Lower leg skin (tissue), 4 donors: ENCODE data around the gene PCDHGA6. TPM values are rescaled to one million over a fixed set of nuclear protein-coding genes. Genes with fewer than 3 reads are reported as not detected.
"Not testable (repeated sequence)": the region's sequence is repeated elsewhere in the genome, so short reads cannot be mapped to it uniquely, and the experiment has no call there.

Source experiments
- DNase-seq, 2 donors: peaks; one replicate each; pipeline ENCODE4 v3.0.0-alpha.2; 2019; ENCODE audit warnings: low spot score in 2 of 2
- H3K4me3 ChIP-seq: fragments of 200-600 bp; sonication (generic); 2 replicates; pipeline ENCODE4 v1.5.1; 2017; ENCODE audit warnings: mild to moderate bottlenecking, low read depth; ENCODE audit not compliant: poor library complexity, severe bottlenecking
- CTCF ChIP-seq, 3 donors: fragments of 450-650 bp; IDR thresholded peaks; one replicate each; pipeline ENCODE4 v1.5.1; 2016; ENCODE audit warnings: antibody characterized with exemption in 3 of 3, mild to moderate bottlenecking in 3 of 3, moderate library complexity in 2 of 3
- POLR2A ChIP-seq, 2 donors: fragments of 450-650 bp; IDR thresholded peaks; one replicate each; pipeline ENCODE4 v1.6.1; 2016 to 2017; ENCODE audit warnings: antibody characterized with exemption in 2 of 2, mild to moderate bottlenecking in 1 of 2, moderate library complexity in 1 of 2
- WGBS, 2 donors: methylation state at CpG; one replicate each; pipeline ENCODE4 v1.1.5; 2018; 5-methylcytosine and 5-hydroxymethylcytosine counted together
- intact Hi-C: fragments of 100-400 bp; cut with DNase I; formaldehyde crosslinking; loops from one replicate; pipeline ENCODE4 v1.15.0; 2023; ENCODE audit warnings: low total_unique reads
- total RNA-seq, 4 donors: library from RNA; depleted of rRNA; stranded (reverse); fragments of >200 nt; gene quantifications; one replicate each; pipeline ENCODE4 v1.1.0, GENCODE V29; 2016

The PCDHGA6 gene
- total RNA-seq, 4 donors from 2014 or later: 2.5 to 3.7 (median 3.6) TPM

DNA sequence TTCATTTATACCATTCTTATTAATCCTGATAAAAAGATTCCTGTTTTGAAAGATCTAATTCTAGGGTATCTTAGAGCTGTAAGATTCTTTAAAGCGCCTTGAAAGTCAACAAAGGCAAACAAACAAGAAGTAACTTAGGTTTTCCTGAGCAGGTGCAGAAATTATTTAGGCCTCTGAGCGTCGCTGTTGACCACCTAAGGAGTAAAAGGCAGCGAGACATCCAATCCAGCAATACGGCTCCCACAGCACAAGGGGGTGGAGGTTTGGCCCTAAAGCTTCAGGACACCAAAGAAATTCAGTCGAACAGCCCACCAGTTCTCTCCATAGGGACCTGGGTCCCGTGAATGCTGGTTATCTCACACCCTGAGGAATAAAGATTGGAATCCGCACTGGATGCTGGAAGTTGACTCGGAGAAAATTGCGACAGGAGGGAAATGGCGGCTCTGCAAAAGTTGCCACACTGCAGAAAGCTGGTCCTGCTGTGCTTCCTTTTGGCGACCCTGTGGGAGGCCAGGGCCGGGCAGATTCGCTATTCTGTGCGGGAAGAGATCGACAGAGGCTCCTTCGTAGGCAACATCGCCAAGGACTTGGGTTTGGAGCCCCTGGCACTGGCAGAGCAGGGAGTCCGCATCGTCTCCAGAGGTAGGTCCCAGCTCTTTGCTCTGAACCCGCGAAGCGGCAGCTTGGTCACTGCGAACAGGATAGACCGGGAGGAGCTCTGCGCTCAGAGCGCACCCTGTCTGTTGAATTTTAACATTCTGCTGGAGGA is 35.0 kb upstream of the PCDHGA6 start, which contains the start of gene PCDHGA2:
Gene PCDHGA2, plus strand, starts transcription at position 223 of the 769 bp plus-strand sequence.
- no peak for DNase-seq
- TF ChIP-seq POLR2A (IDR thresholded peaks at IDR 0.05) (no peak), CTCF (IDR thresholded peaks at IDR 0.05) (no peak)
- intact Hi-C loops: no loop called here
- 7 to 15% methylated on average over 27 of the region's 27 CpGs for WGBS, 2 donors
- H3K4me3 ChIP-seq: peak within 1 kb of the TSS; percentile 14

DNA sequence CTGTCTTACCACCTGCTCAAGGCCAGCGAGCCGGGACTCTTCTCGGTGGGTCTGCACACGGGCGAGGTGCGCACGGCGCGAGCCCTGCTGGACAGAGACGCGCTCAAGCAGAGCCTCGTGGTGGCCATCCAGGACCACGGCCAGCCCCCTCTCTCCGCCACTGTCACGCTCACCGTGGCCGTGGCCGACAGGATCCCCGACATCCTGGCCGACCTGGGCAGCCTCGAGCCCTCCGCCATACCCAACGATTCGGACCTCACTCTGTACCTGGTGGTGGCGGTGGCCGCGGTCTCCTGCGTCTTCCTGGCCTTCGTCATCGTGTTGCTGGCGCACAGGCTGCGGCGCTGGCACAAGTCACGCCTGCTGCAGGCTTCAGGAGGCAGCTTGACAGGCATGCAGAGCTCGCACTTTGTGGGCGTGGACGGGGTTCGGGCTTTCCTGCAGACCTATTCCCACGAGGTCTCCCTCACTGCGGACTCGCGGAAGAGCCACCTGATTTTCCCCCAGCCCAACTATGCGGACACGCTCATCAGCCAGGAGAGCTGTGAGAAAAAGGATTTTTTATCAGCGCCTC is 32.8 kb upstream of the PCDHGA6 start:
- intact Hi-C loops, DNase-seq, H3K4me3 ChIP-seq: not testable (repeated sequence)
- WGBS, 2 donors: 41 to 66% methylated on average over 27 to 39 of the region's 45 CpGs

DNA sequence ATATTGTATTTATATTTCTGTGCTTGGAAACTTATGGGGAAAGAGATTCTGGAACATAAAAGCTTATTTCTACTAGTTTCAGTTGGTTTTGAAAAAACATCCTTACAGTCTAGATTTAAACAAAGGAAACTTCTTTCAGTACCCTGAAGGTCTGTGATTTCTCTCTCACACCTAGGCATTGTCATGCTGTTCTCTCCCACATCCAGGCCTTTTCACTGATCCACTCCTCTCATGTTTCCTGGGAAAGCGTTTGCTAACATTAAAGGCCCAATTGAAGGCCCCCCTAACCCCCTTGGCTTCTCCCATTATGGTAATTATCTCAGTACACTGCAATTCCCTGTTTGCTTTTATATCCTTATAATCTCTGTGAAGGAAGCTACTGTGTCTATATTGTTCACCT is 30.9 kb upstream of the PCDHGA6 start:
- no peak for TF ChIP-seq CTCF (IDR thresholded peaks at IDR 0.05)
- TF ChIP-seq POLR2A (IDR thresholded peaks at IDR 0.05): no peak
- WGBS, 2 donors: 18 to 22% methylated on average over 1 of the region's 1 CpG

DNA sequence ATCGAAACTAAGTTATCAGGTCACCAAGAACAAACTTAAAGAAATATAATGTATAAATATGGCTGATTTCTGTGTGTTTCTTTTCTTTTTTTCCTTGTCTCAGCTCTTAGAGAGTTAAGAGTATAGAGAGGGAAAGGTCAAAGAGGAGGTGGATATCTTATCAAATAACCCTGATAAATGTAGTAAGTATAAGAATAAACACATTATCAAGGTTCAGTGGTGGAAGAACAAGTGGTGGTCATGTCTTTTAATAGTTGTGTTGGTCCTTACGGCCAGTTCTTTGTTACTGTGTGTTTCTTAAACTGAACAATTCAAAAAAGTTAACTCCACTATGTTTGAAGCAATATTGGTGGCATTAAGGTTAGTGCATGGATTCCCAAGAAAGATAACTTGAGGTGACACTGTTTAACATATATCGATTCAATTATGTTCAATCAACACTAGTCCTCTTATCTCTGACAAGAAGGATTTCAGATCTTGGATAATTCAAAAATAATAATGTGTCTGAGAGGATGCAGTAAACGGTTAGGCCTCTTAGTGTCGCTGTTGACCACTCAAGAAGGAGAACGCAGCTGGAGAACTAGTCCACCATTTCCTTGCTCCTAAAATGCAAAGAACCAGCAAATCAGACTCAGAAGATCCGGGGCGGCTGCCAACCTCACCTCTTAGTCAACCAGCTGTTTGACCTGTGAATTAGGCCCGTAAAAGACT is 30.3 kb upstream of the PCDHGA6 start, which contains the start of gene PCDHGA3:
Gene PCDHGA3, plus strand, starts transcription at position 588 of the 711 bp plus-strand sequence. CDS start 205 bp downstream, outside the sequence.
- no peak for DNase-seq
- WGBS, 2 donors: 23 to 31% methylated on average over 9 of the region's 9 CpGs
- intact Hi-C loops: no loop called here
- no peak within 1 kb of the TSS for H3K4me3 ChIP-seq
- TF ChIP-seq CTCF (IDR thresholded peaks at IDR 0.05): no peak
- no peak for TF ChIP-seq POLR2A (IDR thresholded peaks at IDR 0.05)

More for the DNA sequence above, 30.9 kb upstream of the PCDHGA6 start:
- no peak for DNase-seq
- no peak overlapping the region for H3K4me3 ChIP-seq
- intact Hi-C loops: no loop called here

- no peak overlapping the region for H3K4me3 ChIP-seq
- no peak for TF ChIP-seq POLR2A (IDR thresholded peaks at IDR 0.05)
- TF ChIP-seq CTCF (IDR thresholded peaks at IDR 0.05): no peak
- intact Hi-C loops: no loop called here
- WGBS, 2 donors: 24 to 26% methylated on average over 31 of the region's 31 CpGs
- DNase-seq: no peak
Observed at GRCh38 chr5:141343953-141344463, 29.7 kb upstream of the PCDHGA6 start.

DNA sequence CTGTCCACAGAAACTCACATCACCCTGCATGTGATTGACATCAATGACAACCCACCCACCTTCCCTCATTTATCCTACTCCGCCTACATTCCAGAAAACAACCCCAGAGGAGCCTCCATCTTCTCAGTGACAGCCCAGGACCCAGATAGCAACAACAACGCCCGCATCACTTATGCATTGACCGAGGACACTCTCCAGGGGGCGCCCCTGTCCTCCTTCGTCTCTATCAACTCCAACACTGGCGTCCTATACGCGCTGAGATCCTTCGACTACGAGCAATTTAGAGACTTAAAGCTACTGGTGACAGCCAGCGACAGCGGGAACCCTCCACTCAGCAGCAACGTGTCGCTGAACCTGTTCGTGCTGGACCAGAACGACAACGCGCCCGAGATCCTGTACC is 28.4 kb upstream of the PCDHGA6 start:
- H3K4me3 ChIP-seq: no peak overlapping the region
- TF ChIP-seq POLR2A (IDR thresholded peaks at IDR 0.05): no peak
- no peak for TF ChIP-seq CTCF (IDR thresholded peaks at IDR 0.05)
- WGBS, 2 donors: 36% methylated on average over 20 of the region's 20 CpGs
- no peak for DNase-seq
- intact Hi-C loops: no loop called here

GRCh38 chr5:141346017-141346416 is 27.7 kb upstream of the PCDHGA6 start:
- intact Hi-C loops, DNase-seq, H3K4me3 ChIP-seq: not testable (repeated sequence)
- 50 to 60% methylated on average over 12 to 20 of the region's 35 CpGs for WGBS, 2 donors
